Measurements from ENCODE around the gene ADAM11.

ADAM11 gene

GRCh38 chr17:44759086-44759915 lies 513 bp downstream of the ADAM11 start:
- no peak for DNase-seq

GRCh38 chr17:44759916-44760243 lies 1.1 kb downstream of the ADAM11 start:
- DNase-seq: no peak

- no peak for DNase-seq
Observed at GRCh38 chr17:44760474-44761308, 1.9 kb downstream of the ADAM11 start.

- DNase-seq: no peak
Observed at GRCh38 chr17:44761932-44762810, 3.4 kb downstream of the ADAM11 start.

GRCh38 chr17:44763170-44763569 lies 4.4 kb downstream of the ADAM11 start:
- DNase-seq: no peak

GRCh38 chr17:44765965-44766364 lies 7.2 kb downstream of the ADAM11 start:
- DNase-seq: no peak

GRCh38 chr17:44766409-44767038 lies 7.7 kb downstream of the ADAM11 start:
- DNase-seq: no peak

- no peak for DNase-seq
Observed at GRCh38 chr17:44767493-44767892, 8.7 kb downstream of the ADAM11 start.

- no peak for DNase-seq
Observed at GRCh38 chr17:44768505-44769142, 9.8 kb downstream of the ADAM11 start.

GRCh38 chr17:44769230-44769629 lies 10.4 kb downstream of the ADAM11 start:
- DNase-seq: no peak

GRCh38 chr17:44769647-44770084 lies 10.9 kb downstream of the ADAM11 start:
- DNase-seq: no peak

GRCh38 chr17:44770166-44770925 lies 11.6 kb downstream of the ADAM11 start:
- no peak for DNase-seq

GRCh38 chr17:44772308-44773045 lies 13.7 kb downstream of the ADAM11 start:
- no peak for DNase-seq

- DNase-seq: no peak
Observed at GRCh38 chr17:44773140-44773539, 14.4 kb downstream of the ADAM11 start.

GRCh38 chr17:44774271-44775135 lies 15.7 kb downstream of the ADAM11 start:
- no peak for DNase-seq

GRCh38 chr17:44775136-44775837 lies 16.5 kb downstream of the ADAM11 start:
- DNase-seq: no peak

- DNase-seq: no peak
Observed at GRCh38 chr17:44775838-44776621, 17.2 kb downstream of the ADAM11 start.
